Upper lobe of right lung (tissue), 1 donor: Measurements from ENCODE around the gene SGMS1. TPM values are rescaled to one million over a fixed set of nuclear protein-coding genes. Genes with fewer than 3 reads are reported as not detected.
"Not testable (repeated sequence)": the region's sequence is repeated elsewhere in the genome, so short reads cannot be mapped to it uniquely, and the experiment has no call there.

ENCODE experiments used
- ATAC-seq: fragments of 200-7000 bp; cut with Tn5 transposase; one replicate; pipeline ENCODE4 v1.9.1; 2020; ENCODE audit warnings: mild to moderate bottlenecking, moderate library complexity
- DNase-seq: peaks from one replicate; pipeline ENCODE4 v3.0.0-alpha.2; 2020
- H3K27ac ChIP-seq: fragments of 200-600 bp; one replicate; pipeline ENCODE4 v1.8.0; 2022
- H3K27me3 ChIP-seq: fragments of 200-600 bp; one replicate; pipeline ENCODE4 v1.8.0; 2022; ENCODE audit warnings: mild to moderate bottlenecking
- H3K36me3 ChIP-seq: fragments of 200-600 bp; one replicate; pipeline ENCODE4 v1.8.0; 2022
- H3K4me1 ChIP-seq: fragments of 200-600 bp; one replicate; pipeline ENCODE4 v1.8.0; 2022
- H3K4me3 ChIP-seq: fragments of 200-600 bp; one replicate; pipeline ENCODE4 v1.8.0; 2022; ENCODE audit warnings: mild to moderate bottlenecking
- H3K9me3 ChIP-seq: fragments of 200-600 bp; one replicate; pipeline ENCODE4 v1.8.0; 2022
- CTCF ChIP-seq: fragments of 200-600 bp; IDR thresholded peaks from one replicate; pipeline ENCODE4 v1.8.0; 2022; ENCODE audit warnings: antibody characterized with exemption
- intact Hi-C: fragments of 100-400 bp; cut with DNase I; formaldehyde crosslinking; loops from one replicate; pipeline ENCODE4 v1.11.0; 2022
- long read RNA-seq: library from polyadenylated mRNA; unstranded; transcript quantifications from one replicate; pipeline ENCODE4 v2.0.0, GENCODE V29; 2021
- total RNA-seq: library from RNA; stranded (reverse); fragmentation: NEBNext Ultra II Directional; extraction: Animal tissue kit (Norgen Biotek cat#: 25700); gene quantifications from one replicate; pipeline ENCODE4 v1.2.1, GENCODE V29; 2021
- donor health status: DM: no; HTN: yes; CAD: no; lungs with severe emphysema.

The SGMS1 gene
- 73.1 TPM for total RNA-seq
- long read RNA-seq, transcript SGMS1-202 (11 exons, 3,744 nt): major isoform, 36 of 112 reads
- long read RNA-seq, partial matches to known transcripts: 14 of 112 reads
- long read RNA-seq, other reads (novel, unspliced or antisense): 61 of 112 reads

- ATAC-seq: peak; percentile 83
- Histone ChIP-seq H3K4me1 (peaks cover 19% of the 10 kb centered on the region), H3K4me3 (peak within 1 kb of the TSS; percentile 97), H3K27me3 (no peaks in the 10 kb centered on the region), H3K36me3 (no peaks in the 10 kb centered on the region), H3K9me3 (no peaks in the 10 kb centered on the region), H3K27ac (peak within 1 kb of the TSS; percentile 100)
- TF ChIP-seq CTCF: no peak
- DNase-seq: peak; percentile 96
- intact Hi-C loops: no loop called here
Observed at GRCh38 chr10:50623663-50624412, at the start of gene SGMS1. Gene SGMS1 (minus strand): TSS chr10:50623956. CDS start chr10:50344114, 279,842 bp downstream.

GRCh38 chr10:50672152-50672551 is 48.4 kb upstream of the SGMS1 start:
- H3K4me3 ChIP-seq, H3K27ac ChIP-seq, H3K36me3 ChIP-seq, H3K4me1 ChIP-seq, intact Hi-C loops, H3K9me3 ChIP-seq, DNase-seq, H3K27me3 ChIP-seq: not testable (repeated sequence)
- peak; percentile 20 for ATAC-seq

GRCh38 chr10:50671645-50672044 is 47.9 kb upstream of the SGMS1 start:
- DNase-seq, ATAC-seq, H3K4me3 ChIP-seq, intact Hi-C loops, H3K27me3 ChIP-seq, H3K27ac ChIP-seq, H3K4me1 ChIP-seq, H3K9me3 ChIP-seq, H3K36me3 ChIP-seq: not testable (repeated sequence)

- intact Hi-C loops, H3K4me1 ChIP-seq, DNase-seq, ATAC-seq, H3K27ac ChIP-seq, H3K4me3 ChIP-seq, H3K9me3 ChIP-seq, H3K27me3 ChIP-seq, H3K36me3 ChIP-seq: not testable (repeated sequence)
Observed at GRCh38 chr10:50669957-50670356, 46.2 kb upstream of the SGMS1 start.

- H3K36me3 ChIP-seq, H3K9me3 ChIP-seq, DNase-seq, H3K4me3 ChIP-seq, H3K27ac ChIP-seq, intact Hi-C loops, H3K4me1 ChIP-seq, ATAC-seq, H3K27me3 ChIP-seq: not testable (repeated sequence)
Observed at GRCh38 chr10:50667353-50667752, 43.6 kb upstream of the SGMS1 start.

GRCh38 chr10:50662420-50662819 is 38.7 kb upstream of the SGMS1 start:
- H3K4me3 ChIP-seq, H3K9me3 ChIP-seq, H3K27ac ChIP-seq, H3K27me3 ChIP-seq, intact Hi-C loops, H3K4me1 ChIP-seq, H3K36me3 ChIP-seq, ATAC-seq, DNase-seq: not testable (repeated sequence)

- H3K27ac ChIP-seq, ATAC-seq, H3K27me3 ChIP-seq, H3K4me1 ChIP-seq, H3K4me3 ChIP-seq, H3K36me3 ChIP-seq, H3K9me3 ChIP-seq, DNase-seq, intact Hi-C loops: not testable (repeated sequence)
Observed at GRCh38 chr10:50661563-50661962, 37.8 kb upstream of the SGMS1 start.

- H3K27me3 ChIP-seq, H3K4me1 ChIP-seq, intact Hi-C loops, H3K27ac ChIP-seq, H3K9me3 ChIP-seq, DNase-seq, H3K4me3 ChIP-seq, H3K36me3 ChIP-seq: not testable (repeated sequence)
- peak; percentile 37 for ATAC-seq
Observed at GRCh38 chr10:50659865-50660730, 36.3 kb upstream of the SGMS1 start.

GRCh38 chr10:50659016-50659864 is 35.5 kb upstream of the SGMS1 start:
- intact Hi-C loops, H3K9me3 ChIP-seq, H3K27ac ChIP-seq, DNase-seq, H3K4me3 ChIP-seq, H3K36me3 ChIP-seq, H3K27me3 ChIP-seq, H3K4me1 ChIP-seq: not testable (repeated sequence)
- peak; percentile 22 for ATAC-seq
